Parathyroid adenoma (tissue), 2 donors: Measurements from ENCODE around the gene PI4K2A.

Source experiments
- H2AFZ ChIP-seq: fragments of 300-600 bp; sonication (generic); one replicate; pipeline ENCODE4 v1.7.0; 2017; ENCODE audit warnings: antibody characterized with exemption, mild to moderate bottlenecking
- H3K27ac ChIP-seq: fragments of 300-600 bp; sonication (generic); one replicate; pipeline ENCODE4 v1.7.0; 2017
- H3K27me3 ChIP-seq: fragments of 300-600 bp; sonication (generic); one replicate; pipeline ENCODE4 v1.7.0; 2017; ENCODE audit warnings: low read length; ENCODE audit not compliant: control insufficient read depth, insufficient read depth
- H3K36me3 ChIP-seq: fragments of 300-600 bp; sonication (generic); one replicate; pipeline ENCODE4 v1.7.0; 2017; ENCODE audit warnings: low read length; ENCODE audit not compliant: control insufficient read depth, insufficient read depth
- H3K4me1 ChIP-seq: fragments of 300-600 bp; sonication (generic); one replicate; pipeline ENCODE4 v1.7.0; 2017; ENCODE audit warnings: control low read depth
- H3K4me2 ChIP-seq: fragments of 300-600 bp; sonication (generic); one replicate; pipeline ENCODE4 v1.7.0; 2017; ENCODE audit warnings: low read length
- H3K4me3 ChIP-seq: fragments of 300-600 bp; sonication (generic); one replicate; pipeline ENCODE4 v1.7.0; 2017; ENCODE audit warnings: low read depth, low read length
- H3K79me2 ChIP-seq: fragments of 300-600 bp; sonication (generic); one replicate; pipeline ENCODE4 v1.7.0; 2017; ENCODE audit warnings: control low read depth
- H3K9ac ChIP-seq: fragments of 300-600 bp; sonication (generic); one replicate; pipeline ENCODE4 v1.7.0; 2017; ENCODE audit warnings: mild to moderate bottlenecking
- H3K9me3 ChIP-seq: fragments of 300-600 bp; sonication (generic); one replicate; pipeline ENCODE4 v1.7.0; 2017; ENCODE audit warnings: low read length; ENCODE audit not compliant: control insufficient read depth
- TF ChIP-seq, protein P1 (sequence below): fragments of 300-600 bp; sonication (generic); IDR thresholded peaks from one replicate; pipeline ENCODE4 v1.7.0; 2017; ENCODE audit warnings: antibody characterized with exemption, mild to moderate bottlenecking
- donor health status: primary hyperparathyroidism.

PI4K2A gene

DNA sequence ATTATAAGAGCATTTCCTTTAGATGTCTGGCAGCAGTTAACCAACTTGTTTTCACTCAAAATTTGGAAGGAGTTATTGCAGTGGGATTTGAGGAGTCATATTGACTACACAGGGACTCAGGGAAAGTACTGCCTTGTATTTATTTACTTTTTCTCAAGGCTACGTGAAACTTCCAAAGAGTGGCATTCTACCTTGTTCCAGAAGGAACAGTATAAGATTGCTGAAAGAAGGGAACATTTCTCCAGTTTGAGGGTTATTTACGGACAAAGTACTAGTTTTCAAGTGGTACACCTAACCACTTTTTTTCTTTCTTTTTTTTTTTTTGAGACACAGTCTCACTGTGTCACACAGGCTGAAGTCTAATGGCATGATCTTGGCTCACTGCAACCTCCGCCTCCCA is 12.2 kb upstream of the PI4K2A start:
- peaks cover 9% of the 10 kb centered on the region for H3K4me1 ChIP-seq
- no peak overlapping the region for H2AFZ ChIP-seq
- no peaks in the 10 kb centered on the region for H3K36me3 ChIP-seq
- no peak overlapping the region for H3K4me3 ChIP-seq
- no peak overlapping the region for H3K4me2 ChIP-seq
- peak overlapping the region; percentile 34 for H3K27ac ChIP-seq
- H3K9me3 ChIP-seq, result no peaks in the 10 kb centered on the region
- H3K27me3 ChIP-seq, result no peaks in the 10 kb centered on the region
- no peak overlapping the region for H3K9ac ChIP-seq
- peaks cover 17% of the 10 kb centered on the region for H3K79me2 ChIP-seq
- TF ChIP-seq, protein P1, sequence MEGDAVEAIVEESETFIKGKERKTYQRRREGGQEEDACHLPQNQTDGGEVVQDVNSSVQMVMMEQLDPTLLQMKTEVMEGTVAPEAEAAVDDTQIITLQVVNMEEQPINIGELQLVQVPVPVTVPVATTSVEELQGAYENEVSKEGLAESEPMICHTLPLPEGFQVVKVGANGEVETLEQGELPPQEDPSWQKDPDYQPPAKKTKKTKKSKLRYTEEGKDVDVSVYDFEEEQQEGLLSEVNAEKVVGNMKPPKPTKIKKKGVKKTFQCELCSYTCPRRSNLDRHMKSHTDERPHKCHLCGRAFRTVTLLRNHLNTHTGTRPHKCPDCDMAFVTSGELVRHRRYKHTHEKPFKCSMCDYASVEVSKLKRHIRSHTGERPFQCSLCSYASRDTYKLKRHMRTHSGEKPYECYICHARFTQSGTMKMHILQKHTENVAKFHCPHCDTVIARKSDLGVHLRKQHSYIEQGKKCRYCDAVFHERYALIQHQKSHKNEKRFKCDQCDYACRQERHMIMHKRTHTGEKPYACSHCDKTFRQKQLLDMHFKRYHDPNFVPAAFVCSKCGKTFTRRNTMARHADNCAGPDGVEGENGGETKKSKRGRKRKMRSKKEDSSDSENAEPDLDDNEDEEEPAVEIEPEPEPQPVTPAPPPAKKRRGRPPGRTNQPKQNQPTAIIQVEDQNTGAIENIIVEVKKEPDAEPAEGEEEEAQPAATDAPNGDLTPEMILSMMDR, result no peak

DNA sequence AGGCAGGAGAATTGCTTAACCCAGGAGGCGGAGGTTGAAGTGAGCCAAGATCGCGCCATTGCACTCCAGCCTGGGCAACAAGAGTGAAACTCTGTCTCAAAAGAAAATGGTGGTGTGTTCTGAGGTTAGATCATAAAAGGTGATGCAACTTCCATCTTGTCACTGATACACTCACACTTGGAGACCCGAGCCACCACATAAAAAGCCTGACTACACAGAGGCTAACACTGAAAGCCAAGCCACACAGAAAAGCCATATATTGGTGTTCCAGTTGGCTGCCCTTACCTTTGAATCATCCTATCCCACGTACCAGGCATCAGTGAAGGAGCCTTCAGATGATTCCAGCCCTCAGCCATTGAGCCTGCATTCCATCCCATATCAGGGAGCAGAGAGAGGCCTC is 11.2 kb upstream of the PI4K2A start:
- no peaks in the 10 kb centered on the region for H3K9me3 ChIP-seq
- peaks cover 13% of the 10 kb centered on the region for H3K4me1 ChIP-seq
- H3K4me3 ChIP-seq, result no peak overlapping the region
- peaks cover 16% of the 10 kb centered on the region for H3K79me2 ChIP-seq
- H3K36me3 ChIP-seq, result no peaks in the 10 kb centered on the region
- no peak overlapping the region for H3K4me2 ChIP-seq
- TF ChIP-seq, protein P1, result no peak
- no peak overlapping the region for H3K9ac ChIP-seq
- no peak overlapping the region for H2AFZ ChIP-seq
- H3K27ac ChIP-seq, result no peak overlapping the region
- no peaks in the 10 kb centered on the region for H3K27me3 ChIP-seq

DNA sequence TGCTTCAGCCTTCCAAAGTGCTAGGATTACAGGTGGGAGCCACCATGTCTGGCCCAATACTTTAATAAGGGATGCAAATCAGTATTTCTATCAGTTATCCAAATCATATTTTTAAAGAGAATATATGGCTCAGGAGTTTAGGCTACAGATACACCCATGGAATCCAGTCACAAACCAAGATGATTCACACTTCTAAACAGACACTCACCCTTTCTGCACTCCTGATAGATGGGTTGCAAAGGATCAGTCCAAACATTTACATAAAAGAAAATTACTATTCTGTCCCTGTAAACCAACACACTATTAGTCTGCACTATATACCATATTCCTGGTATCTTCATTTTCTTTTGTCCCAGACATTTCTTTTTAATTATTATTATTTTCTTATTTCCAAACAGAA is 9.4 kb upstream of the PI4K2A start:
- no peak overlapping the region for H3K4me3 ChIP-seq
- H3K4me1 ChIP-seq, result peaks cover 13% of the 10 kb centered on the region
- TF ChIP-seq, protein P1, result no peak

DNA sequence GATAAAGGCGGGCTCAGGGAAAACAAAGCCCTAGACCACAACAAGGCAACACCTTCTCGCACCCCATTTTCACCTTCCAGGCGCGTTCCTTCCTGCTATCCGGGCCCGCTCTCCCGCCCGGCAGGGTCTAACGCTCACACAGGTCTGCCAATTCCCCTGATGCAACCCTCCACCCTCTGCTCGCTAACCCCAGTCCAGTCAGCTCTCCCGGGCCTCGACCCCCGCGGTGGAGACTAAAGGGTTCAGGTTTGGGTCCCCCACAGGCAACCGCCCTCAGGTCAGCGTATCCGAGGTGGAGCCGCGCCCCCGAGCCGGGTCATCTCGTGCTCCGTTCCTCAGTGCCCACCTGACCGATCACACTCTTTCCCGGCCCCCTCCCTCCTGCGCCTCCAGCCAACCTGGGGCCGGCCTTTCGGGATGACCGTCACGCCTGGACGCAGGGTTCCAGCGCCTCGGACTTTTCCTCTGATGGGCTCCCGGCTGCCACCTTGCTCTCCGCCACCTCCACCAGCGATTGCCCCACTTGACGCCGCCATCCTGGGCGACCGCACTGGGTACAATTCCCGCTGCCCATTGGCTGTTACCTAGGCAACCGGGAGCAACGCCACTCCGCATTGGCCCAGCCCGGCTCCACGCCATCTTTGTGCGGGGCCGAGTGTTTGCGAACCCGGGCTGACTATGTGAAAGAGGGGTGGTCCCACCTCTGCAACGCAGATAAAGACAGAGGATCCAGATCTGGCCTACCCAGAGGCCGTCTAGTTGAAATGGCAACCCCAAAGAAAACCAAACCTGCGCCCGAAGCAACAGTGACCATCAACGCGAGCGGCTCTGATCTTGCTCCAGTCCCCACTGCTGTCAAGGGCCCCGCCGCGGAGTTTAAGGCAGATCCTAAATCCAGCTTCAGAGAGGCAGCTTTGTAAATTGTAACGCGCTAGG is 7.3 kb upstream of the PI4K2A start, which contains the start of gene MORN4:
Gene MORN4, minus strand, starts transcription at position 552 of the 936 bp plus-strand sequence. CDS start 13,847 bp downstream, outside the sequence.
- H2AFZ ChIP-seq, result peak within 1 kb of the TSS; percentile 100
- no peaks in the 10 kb centered on the region for H3K27me3 ChIP-seq
- H3K79me2 ChIP-seq, result peaks cover 11% of the 10 kb centered on the region
- peak within 1 kb of the TSS; percentile 84 for H3K4me3 ChIP-seq
- H3K4me2 ChIP-seq, result peak within 1 kb of the TSS; percentile 68
- TF ChIP-seq, protein P1, result no peak
- no peaks in the 10 kb centered on the region for H3K9me3 ChIP-seq
- peak within 1 kb of the TSS; percentile 88 for H3K27ac ChIP-seq
- peaks cover 5% of the 10 kb centered on the region for H3K4me1 ChIP-seq
- H3K36me3 ChIP-seq, result no peaks in the 10 kb centered on the region
- peak within 1 kb of the TSS; percentile 58 for H3K9ac ChIP-seq

More for the DNA sequence above, 9.4 kb upstream of the PI4K2A start:
- no peaks in the 10 kb centered on the region for H3K27me3 ChIP-seq
- H2AFZ ChIP-seq, result no peak overlapping the region
- H3K79me2 ChIP-seq, result peaks cover 11% of the 10 kb centered on the region
- H3K9ac ChIP-seq, result no peak overlapping the region
- H3K9me3 ChIP-seq, result no peaks in the 10 kb centered on the region
- H3K27ac ChIP-seq, result no peak overlapping the region
- no peaks in the 10 kb centered on the region for H3K36me3 ChIP-seq
- H3K4me2 ChIP-seq, result no peak overlapping the region
